BLaER1 treated with 17β-estradiol and CSF1 and Interleukin-3, amounts not matched to agents 10 nM and 100 nM (cell line): ENCODE measurements around the gene BCAR1.

Source experiments
- H3K27ac ChIP-seq, 11 experiments: shearing (Covaris generic); formaldehyde crosslinking; 2 replicates each; pipeline ENCODE4 v1.8.1; 2022
- H3K27me3 ChIP-seq, 11 experiments: shearing (Covaris generic); formaldehyde crosslinking; 2 replicates each; pipeline ENCODE4 v1.8.1; 2022
- H3K36me3 ChIP-seq, 11 experiments: shearing (Covaris generic); formaldehyde crosslinking; 2 replicates each; pipeline ENCODE4 v1.8.1; 2022
- H3K4me1 ChIP-seq, 10 experiments: shearing (Covaris generic); formaldehyde crosslinking; 2 replicates each; pipeline ENCODE4 v1.8.1; 2022
- H3K4me2 ChIP-seq, 11 experiments: shearing (Covaris generic); formaldehyde crosslinking; 2 replicates each; pipeline ENCODE4 v1.8.1; 2022
- H3K4me3 ChIP-seq, 10 experiments: shearing (Covaris generic); formaldehyde crosslinking; 2 replicates each; pipeline ENCODE4 v1.8.1; 2022
- H3K9ac ChIP-seq, 11 experiments: shearing (Covaris generic); formaldehyde crosslinking; 2 replicates each; pipeline ENCODE4 v1.8.1; 2022
- H3K9me3 ChIP-seq, 11 experiments: shearing (Covaris generic); formaldehyde crosslinking; replicated peaks in 1 of 11; 2 replicates each; pipeline ENCODE4 v1.8.1; 2022
- H4K20me1 ChIP-seq, 11 experiments: shearing (Covaris generic); formaldehyde crosslinking; 2 replicates each; pipeline ENCODE4 v1.8.1; 2022
- Cebpa-rat ChIP-seq, 11 experiments: shearing (Covaris generic); IDR thresholded peaks; 2 replicates each; pipeline ENCODE4 v1.8.1; 2022

Gene BCAR1

GRCh38 chr16:75262104-75262799 is 10.8 kb upstream of the BCAR1 start:
- peaks cover 5 to 95% (median 41%) of the 10 kb centered on the region in 11 experiments; a peak in 19 of 22 replicates for H4K20me1 ChIP-seq
- H3K9ac ChIP-seq, result no peak overlapping the region
- peaks cover 44 to 100% (median 58%) of the 10 kb centered on the region in 11 experiments for H3K27me3 ChIP-seq
- no peak for TF ChIP-seq Cebpa-rat (IDR thresholded peaks at IDR 0.05)
- no peaks in the 10 kb centered on the region for H3K9me3 ChIP-seq
- H3K36me3 ChIP-seq, result no peaks in the 10 kb centered on the region
- no peak overlapping the region for H3K4me2 ChIP-seq
- H3K4me1 ChIP-seq, result peaks cover 10 to 32% (median 18%) of the 10 kb centered on the region in 10 experiments; a peak in 19 of 20 replicates
- H3K27ac ChIP-seq, result no peak overlapping the region
- no peak overlapping the region for H3K4me3 ChIP-seq

- Histone ChIP-seq H3K4me3 (no peak overlapping the region), H3K27me3 (peaks cover 37 to 100% (median 53%) of the 10 kb centered on the region in 11 experiments), H3K4me2 (no peak overlapping the region), H3K36me3 (no peaks in the 10 kb centered on the region), H3K4me1 (peaks cover 10 to 29% (median 18%) of the 10 kb centered on the region in 10 experiments; a peak in 19 of 20 replicates), H3K9me3 (no peaks in the 10 kb centered on the region), H3K27ac (no peak overlapping the region), H3K9ac (no peak overlapping the region), H4K20me1 (peaks cover 5 to 95% (median 37%) of the 10 kb centered on the region in 11 experiments; a peak in 19 of 22 replicates)
- no peak for TF ChIP-seq Cebpa-rat (IDR thresholded peaks at IDR 0.05)
These were observed 10.2 kb upstream of the BCAR1 start for GRCh38 chr16:75261590-75262078.

GRCh38 chr16:75260851-75261589 is 9.6 kb upstream of the BCAR1 start:
- H3K36me3 ChIP-seq, result no peaks in the 10 kb centered on the region
- H4K20me1 ChIP-seq, result peaks cover 5 to 95% (median 40%) of the 10 kb centered on the region in 11 experiments; a peak in 19 of 22 replicates
- H3K4me2 ChIP-seq, result no peak overlapping the region
- no peak overlapping the region for H3K9ac ChIP-seq
- TF ChIP-seq Cebpa-rat (IDR thresholded peaks at IDR 0.05), result no peak
- H3K4me1 ChIP-seq, result peaks cover 10 to 25% (median 17%) of the 10 kb centered on the region in 10 experiments; a peak in 19 of 20 replicates
- H3K27me3 ChIP-seq, result peaks cover 31 to 100% (median 46%) of the 10 kb centered on the region in 11 experiments
- no peak overlapping the region for H3K27ac ChIP-seq
- no peaks in the 10 kb centered on the region for H3K9me3 ChIP-seq
- H3K4me3 ChIP-seq, result no peak overlapping the region

GRCh38 chr16:75258807-75259141 is 7.3 kb upstream of the BCAR1 start:
- Histone ChIP-seq H3K9me3 (no peaks in the 10 kb centered on the region), H3K27me3 (peaks cover 21 to 100% (median 30%) of the 10 kb centered on the region in 11 experiments), H3K27ac (no peak overlapping the region), H3K9ac (no peak overlapping the region), H3K36me3 (no peaks in the 10 kb centered on the region), H3K4me1 (peaks cover 0 to 5% (median 0%) of the 10 kb centered on the region in 10 experiments; a peak in 5 of 20 replicates), H4K20me1 (peaks cover 0 to 95% (median 29%) of the 10 kb centered on the region in 11 experiments; a peak in 17 of 22 replicates), H3K4me3 (no peak overlapping the region), H3K4me2 (no peak overlapping the region)
- no peak for TF ChIP-seq Cebpa-rat (IDR thresholded peaks at IDR 0.05)

GRCh38 chr16:75257886-75258806 is 6.7 kb upstream of the BCAR1 start:
- Histone ChIP-seq H3K27ac (no peak overlapping the region), H3K27me3 (peaks cover 21 to 100% (median 30%) of the 10 kb centered on the region in 11 experiments), H3K4me1 (peaks cover 0 to 4% (median 0%) of the 10 kb centered on the region in 10 experiments; a peak in 2 of 20 replicates), H3K36me3 (no peaks in the 10 kb centered on the region), H3K9me3 (no peaks in the 10 kb centered on the region), H3K9ac (no peak overlapping the region), H3K4me3 (no peak overlapping the region), H4K20me1 (peaks cover 0 to 95% (median 29%) of the 10 kb centered on the region in 11 experiments; a peak in 17 of 22 replicates), H3K4me2 (no peak overlapping the region)
- TF ChIP-seq Cebpa-rat (IDR thresholded peaks at IDR 0.05), result no peak

- H3K4me2 ChIP-seq, result no peak overlapping the region
- TF ChIP-seq Cebpa-rat (IDR thresholded peaks at IDR 0.05), result no peak
- H3K9me3 ChIP-seq, result no peaks in the 10 kb centered on the region
- peaks cover 0 to 95% (median 32%) of the 10 kb centered on the region in 11 experiments; a peak in 17 of 22 replicates for H4K20me1 ChIP-seq
- no peaks in the 10 kb centered on the region for H3K36me3 ChIP-seq
- H3K4me3 ChIP-seq, result no peak overlapping the region
- peaks cover 0 to 4% (median 0%) of the 10 kb centered on the region in 10 experiments; a peak in 2 of 20 replicates for H3K4me1 ChIP-seq
- no peak overlapping the region for H3K9ac ChIP-seq
- H3K27me3 ChIP-seq, result peaks cover 26 to 100% (median 33%) of the 10 kb centered on the region in 11 experiments
- no peak overlapping the region for H3K27ac ChIP-seq
These were observed 5.4 kb upstream of the BCAR1 start for GRCh38 chr16:75256696-75257343.

- Histone ChIP-seq H4K20me1 (peaks cover 1 to 95% (median 37%) of the 10 kb centered on the region in 11 experiments; a peak in 21 of 22 replicates), H3K4me3 (no peak overlapping the region), H3K4me1 (peaks cover 3 to 8% (median 4%) of the 10 kb centered on the region in 10 experiments; a peak in 19 of 20 replicates), H3K4me2 (no peak overlapping the region), H3K36me3 (no peaks in the 10 kb centered on the region), H3K9me3 (no peaks in the 10 kb centered on the region), H3K9ac (no peak overlapping the region), H3K27me3 (peaks cover 33 to 100% (median 40%) of the 10 kb centered on the region in 11 experiments), H3K27ac (no peak overlapping the region)
- TF ChIP-seq Cebpa-rat (IDR thresholded peaks at IDR 0.05), result no peak
These were observed 4.7 kb upstream of the BCAR1 start for GRCh38 chr16:75256059-75256571.

- Histone ChIP-seq H3K4me2 (no peak overlapping the region), H3K27ac (no peak overlapping the region), H4K20me1 (peaks cover 11 to 99% (median 54%) of the 10 kb centered on the region in 11 experiments; a peak in 21 of 22 replicates), H3K9me3 (no peaks in the 10 kb centered on the region), H3K36me3 (no peaks in the 10 kb centered on the region), H3K4me3 (no peak overlapping the region), H3K27me3 (peaks cover 50 to 100% (median 57%) of the 10 kb centered on the region in 11 experiments), H3K4me1 (peaks cover 12 to 17% (median 14%) of the 10 kb centered on the region in 10 experiments), H3K9ac (no peak overlapping the region)
- no peak for TF ChIP-seq Cebpa-rat (IDR thresholded peaks at IDR 0.05)
These were observed 3.0 kb upstream of the BCAR1 start for GRCh38 chr16:75254359-75254837.
